A549 (cell line): ENCODE data around the gene INPP5B. TPM values are rescaled to one million over a fixed set of nuclear protein-coding genes. Genes with fewer than 3 reads are reported as not detected.

Experiments
- ATAC-seq, 2 experiments: fragments of 200-7000 bp in 1 of 2; fragments of >200 bp in 1 of 2; cut with Nextera tagmentation in 1 of 2; cut with Tn5 transposase in 1 of 2; 3 replicates each; pipeline versions ENCODE4 v1.8.0 to v1.9.1; 2018 to 2020; ENCODE audit warnings: mild to moderate bottlenecking in 1 of 2, moderate library complexity in 1 of 2
- CTCF ChIA-PET: fragments of 300-600 bp; sonication (Branson Sonifier 250); formaldehyde crosslinking; extraction: SDS; loops from one replicate; lab custom pipeline; 2021; ENCODE audit warnings: antibody characterized with exemption, inconsistent platforms; lab: Yijun Ruan, JAX
- POLR2A ChIA-PET: fragments of 350-600 bp; formaldehyde crosslinking; extraction: SDS; loops from one replicate; lab custom pipeline; 2021; ENCODE audit warnings: antibody characterized with exemption, inconsistent platforms; lab: Yijun Ruan, JAX
- DNase-seq, 2 experiments: peaks; one replicate each; pipeline versions ENCODE4 v3.0.0 to v3.0.0-alpha.2; 2011 to 2016; ENCODE audit warnings: low read depth in 1 of 2, low spot score in 1 of 2
- FAIRE-seq: peaks from 2 replicates; lab custom pipeline; 2011; peaks lifted over from hg19 to GRCh38; lab: Jason Lieb, UNC
- H3K27ac ChIP-seq, 2 experiments: fragments of >200 bp; sonication (Bioruptor Twin); formaldehyde crosslinking; 3 replicates each; pipeline ENCODE4 v1.5.1; 2016 to 2017
- H3K4me1 ChIP-seq: fragments of >200 bp; sonication (Bioruptor Twin); formaldehyde crosslinking; 3 replicates; pipeline ENCODE4 v1.6.1; 2016
- H3K4me2 ChIP-seq: fragments of >200 bp; sonication (Bioruptor Twin); formaldehyde crosslinking; 3 replicates; pipeline ENCODE4 v1.6.1; 2016
- H3K4me3 ChIP-seq: fragments of >200 bp; sonication (Bioruptor Twin); formaldehyde crosslinking; 3 replicates; pipeline ENCODE4 v1.5.1; 2016
- H3K9me3 ChIP-seq: fragments of >200 bp; sonication (Bioruptor Twin); formaldehyde crosslinking; 3 replicates; pipeline ENCODE4 v1.6.1; 2016
- BCL3 ChIP-seq: fragments of >200 bp; sonication (Bioruptor Twin); formaldehyde crosslinking; IDR thresholded peaks from 3 replicates; pipeline ENCODE4 v1.6.1; 2016
- CHD4 ChIP-seq: fragments of 200-600 bp; sonication (generic); IDR thresholded peaks from 2 replicates; pipeline ENCODE4 v1.6.1; 2016; ENCODE audit warnings: antibody characterized with exemption, mild to moderate bottlenecking, borderline replicate concordance
- FOSL2 ChIP-seq, 2 experiments: fragments of 450-650 bp in 1 of 2; fragments of >200 bp in 1 of 2; sonication (Bioruptor Twin) in 1 of 2; formaldehyde crosslinking; IDR thresholded peaks; 2 replicates each; pipeline versions ENCODE4 v1.5.0 to v1.6.1; 2016 to 2020; ENCODE audit warnings: mild to moderate bottlenecking in 1 of 2, moderate library complexity in 1 of 2
- FOXS1 ChIP-seq: fragments of 250-450 bp; sonication (Bioruptor Pico); IDR thresholded peaks from 2 replicates; pipeline ENCODE4 v1.5.0; 2020; ENCODE audit warnings: mild to moderate bottlenecking, moderate library complexity
- GATA3 ChIP-seq: IDR thresholded peaks from 2 replicates; pipeline ENCODE4 v1.6.1; 2012; ENCODE audit warnings: borderline replicate concordance
- HMGXB4 ChIP-seq: fragments of 250-450 bp; sonication (Bioruptor Pico); IDR thresholded peaks from 2 replicates; pipeline ENCODE4 v1.5.0; 2021; ENCODE audit warnings: mild to moderate bottlenecking, moderate library complexity, borderline replicate concordance
- HOXA7 ChIP-seq: fragments of 250-450 bp; sonication (Bioruptor Pico); IDR thresholded peaks from 2 replicates; pipeline ENCODE4 v1.5.0; 2020; ENCODE audit warnings: mild to moderate bottlenecking, moderate library complexity
- JUN ChIP-seq, 2 experiments: fragments of >200 bp; sonication (Bioruptor Twin); formaldehyde crosslinking; IDR thresholded peaks; 2 replicates in 1 of 2; 3 replicates in 1 of 2; pipeline ENCODE4 v1.6.1; 2016 to 2017
- JUNB ChIP-seq: fragments of >200 bp; sonication (Bioruptor Twin); formaldehyde crosslinking; IDR thresholded peaks from 2 replicates; pipeline ENCODE4 v1.6.1; 2016
- KDM5A ChIP-seq: fragments of 200-600 bp; sonication (generic); IDR thresholded peaks from 2 replicates; pipeline ENCODE4 v1.6.1; 2016; ENCODE audit warnings: antibody characterized with exemption, mild to moderate bottlenecking
- PHF8 ChIP-seq: fragments of 200-600 bp; sonication (generic); IDR thresholded peaks from 2 replicates; pipeline ENCODE4 v1.6.1; 2016; ENCODE audit warnings: low read depth, mild to moderate bottlenecking, antibody characterized with exemption, moderate library complexity, borderline replicate concordance
- POLR2AphosphoS2 ChIP-seq: conservative IDR thresholded peaks from 2 replicates; pipeline ENCODE4 v1.6.1; 2012; ENCODE audit warnings: low read length, improper control_type of control experiment, inconsistent platforms
- RCOR1 ChIP-seq: fragments of 150-350 bp; IDR thresholded peaks from 2 replicates; pipeline ENCODE4 v1.6.1; 2014; ENCODE audit warnings: antibody characterized with exemption, low read length, low read depth
- ZC3H11A ChIP-seq: fragments of 450-650 bp; IDR thresholded peaks from 2 replicates; pipeline ENCODE4 v1.6.1; 2014; ENCODE audit warnings: antibody characterized with exemption, mild to moderate bottlenecking
- ZNF302 ChIP-seq: fragments of 250-450 bp; sonication (Bioruptor Pico); IDR thresholded peaks from 2 replicates; pipeline ENCODE4 v1.9.0; 2021; ENCODE audit warnings: inconsistent platforms, mild to moderate bottlenecking, moderate library complexity
- WGBS: methylation state at CpG from one replicate; pipeline ENCODE4 v1.1.6; 2017; ENCODE audit errors: missing lambda C conversion rate; 5-methylcytosine and 5-hydroxymethylcytosine counted together
- polyA plus RNA-seq, 4 experiments: library from polyadenylated mRNA; depleted of rRNA in 3 of 4; stranded (reverse); fragments of >200 nt; fragmentation: RNase III in 1 of 4; extraction: RNeasy Plus Mini Kit Qiagen cat#74134 plus additional on column Dnase treatment in 1 of 4; gene quantifications; 2 replicates in 3 of 4; 3 replicates in 1 of 4; pipeline ENCODE4 v1.2.3, GENCODE V29; 2011 to 2017
- TF ChIP-seq, protein P1 (sequence below): fragments of 200-600 bp; sonication (generic); IDR thresholded peaks from 2 replicates; pipeline ENCODE4 v1.6.1; 2016; ENCODE audit warnings: antibody characterized with exemption, mild to moderate bottlenecking, moderate library complexity

INPP5B gene
- polyA plus RNA-seq, 2 of the 4 experiments (the other 2 are of a cell fraction), result 4.9 to 11.1 TPM

GRCh38 chr1:37888022-37888700 lies 58.7 kb downstream of the INPP5B start:
- FAIRE-seq, result no peak
- TF ChIP-seq PHF8 (no peak), GATA3 (no peak), CHD4 (no peak)
- TF ChIP-seq, protein P1, sequence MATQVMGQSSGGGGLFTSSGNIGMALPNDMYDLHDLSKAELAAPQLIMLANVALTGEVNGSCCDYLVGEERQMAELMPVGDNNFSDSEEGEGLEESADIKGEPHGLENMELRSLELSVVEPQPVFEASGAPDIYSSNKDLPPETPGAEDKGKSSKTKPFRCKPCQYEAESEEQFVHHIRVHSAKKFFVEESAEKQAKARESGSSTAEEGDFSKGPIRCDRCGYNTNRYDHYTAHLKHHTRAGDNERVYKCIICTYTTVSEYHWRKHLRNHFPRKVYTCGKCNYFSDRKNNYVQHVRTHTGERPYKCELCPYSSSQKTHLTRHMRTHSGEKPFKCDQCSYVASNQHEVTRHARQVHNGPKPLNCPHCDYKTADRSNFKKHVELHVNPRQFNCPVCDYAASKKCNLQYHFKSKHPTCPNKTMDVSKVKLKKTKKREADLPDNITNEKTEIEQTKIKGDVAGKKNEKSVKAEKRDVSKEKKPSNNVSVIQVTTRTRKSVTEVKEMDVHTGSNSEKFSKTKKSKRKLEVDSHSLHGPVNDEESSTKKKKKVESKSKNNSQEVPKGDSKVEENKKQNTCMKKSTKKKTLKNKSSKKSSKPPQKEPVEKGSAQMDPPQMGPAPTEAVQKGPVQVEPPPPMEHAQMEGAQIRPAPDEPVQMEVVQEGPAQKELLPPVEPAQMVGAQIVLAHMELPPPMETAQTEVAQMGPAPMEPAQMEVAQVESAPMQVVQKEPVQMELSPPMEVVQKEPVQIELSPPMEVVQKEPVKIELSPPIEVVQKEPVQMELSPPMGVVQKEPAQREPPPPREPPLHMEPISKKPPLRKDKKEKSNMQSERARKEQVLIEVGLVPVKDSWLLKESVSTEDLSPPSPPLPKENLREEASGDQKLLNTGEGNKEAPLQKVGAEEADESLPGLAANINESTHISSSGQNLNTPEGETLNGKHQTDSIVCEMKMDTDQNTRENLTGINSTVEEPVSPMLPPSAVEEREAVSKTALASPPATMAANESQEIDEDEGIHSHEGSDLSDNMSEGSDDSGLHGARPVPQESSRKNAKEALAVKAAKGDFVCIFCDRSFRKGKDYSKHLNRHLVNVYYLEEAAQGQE, result no peak
- TF ChIP-seq, all 56 proteins: peak for 0
- Histone ChIP-seq H3K4me3 (no peak overlapping the region), H3K9me3 (no peaks in the 10 kb centered on the region), H3K27ac (no peak overlapping the region), H3K4me1 (0 out of 3 replicates have a peak, but pooled peaks cover 3% of the 10 kb centered on the region), H3K4me2 (no peak overlapping the region)
- ATAC-seq (no peak), DNase-seq (no peak)
- ChIA-PET POLR2A (no interaction called here), CTCF (interaction anchor here (1.0 kb wide), 1 partner anchor 68 kb away, joined by 3 read pairs; no protein-coding TSS in a partner anchor)
- 93% methylated on average over 6 of the region's 6 CpGs for WGBS

- ATAC-seq (no peak), DNase-seq (no peak), FAIRE-seq (no peak)
- TF ChIP-seq JUN (IDR thresholded peaks at IDR 0.05) (no peak), RCOR1 (no peak), HMGXB4 (CRISPR knock-in tag) (no peak), BCL3 (no peak), POLR2AphosphoS2 (no peak), ZC3H11A (no peak), FOSL2 (IDR thresholded peaks at IDR 0.05) (no peak), FOSL2 (CRISPR knock-in tag; IDR thresholded peaks at IDR 0.05) (no peak), ZNF302 (CRISPR knock-in tag) (no peak), PHF8 (no peak), JUNB (no peak)
- 89% methylated on average over 3 of the region's 3 CpGs for WGBS
- Histone ChIP-seq H3K27ac (no peak overlapping the region), H3K4me3 (no peak overlapping the region), H3K4me2 (no peak overlapping the region), H3K4me1 (no peaks in the 10 kb centered on the region), H3K9me3 (no peaks in the 10 kb centered on the region)
- POLR2A ChIA-PET, result no interaction called here
- CTCF ChIA-PET, result interaction anchor here (1.4 kb wide), 1 partner anchor 11 kb away, joined by 4 read pairs; no protein-coding TSS in a partner anchor
Measured at GRCh38 chr1:37884145-37884544, 62.7 kb downstream of the INPP5B start.

GRCh38 chr1:37883671-37884070 lies 63.2 kb downstream of the INPP5B start:
- TF ChIP-seq FOXS1 (no peak), HOXA7 (CRISPR knock-in tag) (no peak), KDM5A (no peak), RCOR1 (no peak)
- 89% methylated on average over 5 of the region's 5 CpGs for WGBS
- CTCF ChIA-PET, result interaction anchor here (1.4 kb wide), 1 partner anchor 11 kb away, joined by 4 read pairs; no protein-coding TSS in a partner anchor
- Histone ChIP-seq H3K4me2 (no peak overlapping the region), H3K27ac (no peak overlapping the region), H3K9me3 (no peaks in the 10 kb centered on the region), H3K4me1 (no peaks in the 10 kb centered on the region), H3K4me3 (no peak overlapping the region)
- no peak for DNase-seq
- FAIRE-seq, result no peak
- POLR2A ChIA-PET, result no interaction called here
- no peak for ATAC-seq
